Measurements from ENCODE around the gene TCOF1. TPM values are rescaled to one million over a fixed set of nuclear protein-coding genes. Genes with fewer than 3 reads are reported as not detected.

Gene TCOF1
- polyA plus RNA-seq, 3 donors from 2014 or later: 3.2 to 21.5 (median 3.5) TPM

DNA sequence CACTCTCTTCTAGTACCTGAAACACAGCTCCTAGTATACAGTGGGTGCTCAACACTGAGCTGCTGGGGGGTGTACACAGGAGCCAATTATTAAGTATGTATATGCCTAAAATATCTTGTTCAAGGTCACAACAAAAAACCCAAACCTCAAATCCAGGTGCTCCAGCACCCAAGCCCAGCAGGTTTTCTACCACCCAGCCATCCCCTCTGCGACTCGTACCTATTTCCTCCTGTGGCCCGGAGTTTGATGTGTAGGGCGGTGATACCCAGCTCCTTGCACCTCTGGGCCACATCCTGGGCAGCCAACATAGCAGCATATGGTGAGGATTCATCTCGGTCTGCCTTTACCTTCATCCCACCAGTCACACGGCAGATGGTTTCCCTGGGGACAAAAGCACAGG is 89.1 kb downstream of the TCOF1 start:
- H3K4me3 Mint-ChIP-seq: no peak overlapping the region
- peaks cover 26 to 50% (median 26%) of the 10 kb centered on the region in 3 donors for H3K36me3 Mint-ChIP-seq

DNA sequence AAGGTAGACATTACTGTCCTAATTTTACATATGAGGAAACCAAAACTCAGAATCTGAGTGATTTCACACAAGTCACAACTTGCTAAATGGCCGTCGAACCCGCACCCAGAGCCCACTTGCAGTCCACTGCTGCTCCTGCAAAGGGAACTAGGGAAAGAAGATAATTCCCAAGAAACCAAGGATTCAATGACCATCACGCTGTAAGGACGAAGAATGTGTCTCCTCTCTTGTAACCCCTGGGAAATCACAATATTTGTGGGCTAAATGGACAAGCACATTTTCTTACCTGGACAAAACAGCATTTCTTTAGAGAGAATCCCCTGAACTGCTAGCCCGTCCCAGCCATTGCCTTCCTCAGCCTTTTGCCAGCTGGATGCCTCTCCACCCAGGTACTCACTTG is 89.7 kb downstream of the TCOF1 start:
- H3K9me3 Mint-ChIP-seq: no peaks in the 10 kb centered on the region
- no peak for DNase-seq
- peaks cover 41 to 46% of the 10 kb centered on the region in 2 donors for H3K4me1 Mint-ChIP-seq
- H3K36me3 Mint-ChIP-seq: peaks cover 26 to 50% (median 26%) of the 10 kb centered on the region in 3 donors
- H3K27ac Mint-ChIP-seq: peak overlapping the region in 5 of 6 donors; percentile 45 to 100 (median 99)
- H3K4me3 Mint-ChIP-seq: peak overlapping the region in 3 of 5 donors; percentile 45 to 99 (median 91)
- peaks cover 0 to 10% (median 7%) of the 10 kb centered on the region in 3 donors for H3K27me3 Mint-ChIP-seq (ENCODE audit: low read depth in 3 of 3)

More for the DNA sequence above, 89.1 kb downstream of the TCOF1 start:
- Mint-ChIP-seq H3K27me3 (ENCODE audit: low read depth in 3 of 3) (peaks cover 0 to 10% (median 7%) of the 10 kb centered on the region in 3 donors), H3K9me3 (no peaks in the 10 kb centered on the region), H3K27ac (peak overlapping the region in 4 of 6 donors; percentile 42 to 81 (median 64)), H3K4me1 (peaks cover 41 to 46% of the 10 kb centered on the region in 2 donors)
- DNase-seq: no peak

DNA sequence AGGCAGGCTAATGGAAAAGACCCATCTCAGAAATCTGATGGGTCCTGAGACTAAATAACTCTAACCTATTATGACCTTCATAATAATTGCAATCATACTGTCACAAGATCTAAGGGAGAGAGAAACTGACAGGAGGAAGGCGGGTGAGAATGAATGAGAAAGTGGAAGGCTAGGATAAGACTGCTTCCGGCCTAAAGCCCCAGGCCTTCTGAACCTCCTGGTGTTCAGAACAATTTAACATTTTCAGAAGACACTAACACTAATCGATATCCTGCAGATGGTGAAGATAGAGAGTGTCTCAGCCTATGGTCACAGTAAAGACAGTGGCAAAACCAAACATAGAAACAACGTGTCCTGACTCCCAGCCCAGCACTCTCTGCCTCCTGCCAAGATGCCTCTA is 90.8 kb downstream of the TCOF1 start:
- H3K9me3 Mint-ChIP-seq: no peaks in the 10 kb centered on the region
- peaks cover 0 to 10% (median 7%) of the 10 kb centered on the region in 3 donors for H3K27me3 Mint-ChIP-seq (ENCODE audit: low read depth in 3 of 3)
- no peak for DNase-seq
- peak overlapping the region; percentile 99 to 100 (median 100) for H3K27ac Mint-ChIP-seq
- peaks cover 41 to 46% of the 10 kb centered on the region in 2 donors for H3K4me1 Mint-ChIP-seq
- H3K36me3 Mint-ChIP-seq: peaks cover 24 to 46% (median 24%) of the 10 kb centered on the region in 3 donors
- peak overlapping the region; percentile 91 to 100 (median 99) for H3K4me3 Mint-ChIP-seq

DNA sequence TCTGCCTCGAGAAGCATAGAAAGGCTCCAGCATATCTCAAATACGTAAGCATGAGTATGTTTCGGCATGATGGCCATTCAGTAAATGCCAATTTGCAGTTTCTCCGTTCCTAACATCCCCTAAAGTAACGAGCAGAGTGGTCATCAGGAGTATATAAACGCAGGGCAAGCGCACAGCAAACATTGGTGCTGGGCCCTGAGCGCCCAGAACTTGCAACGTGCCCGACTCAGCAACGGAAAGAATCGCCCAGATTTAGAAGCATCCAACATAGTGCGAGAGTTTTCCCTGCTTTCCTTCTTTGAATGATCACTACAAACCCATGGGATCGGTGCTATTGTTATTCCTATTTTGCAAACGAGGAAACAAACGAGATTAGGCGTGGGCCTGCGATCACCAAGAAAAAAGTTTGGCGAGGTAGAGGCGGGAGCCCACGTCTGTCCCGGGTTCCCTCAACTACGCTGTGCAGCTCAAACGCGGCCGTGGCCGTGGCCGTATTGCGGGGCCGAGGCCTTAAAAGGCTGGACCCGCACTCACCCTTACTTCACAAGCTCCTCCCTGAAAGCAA is 91.5 kb downstream of the TCOF1 start:
- peak in 1 of 3 donors; percentile 7 for DNase-seq
- H3K9me3 Mint-ChIP-seq: no peaks in the 10 kb centered on the region
- peaks cover 39 to 46% of the 10 kb centered on the region in 2 donors for H3K4me1 Mint-ChIP-seq

More for the DNA sequence above, 91.5 kb downstream of the TCOF1 start:
- Mint-ChIP-seq H3K27me3 (ENCODE audit: low read depth in 3 of 3) (peaks cover 0 to 10% (median 7%) of the 10 kb centered on the region in 3 donors), H3K27ac (peak overlapping the region; percentile 99 to 100 (median 100)), H3K4me3 (peak overlapping the region; percentile 91 to 100 (median 99)), H3K36me3 (peaks cover 18 to 39% (median 19%) of the 10 kb centered on the region in 3 donors)

Other genes with a start within 250 kb of the TCOF1 start
- gene PDGFRB, start 201.9 kb upstream of the TCOF1 start, polyA plus RNA-seq: 10 to 100 TPM in 1 of 3 donors, 1 to 10 TPM in 2; 6.4 to 18.9 (median 7.1) TPM
- gene CDX1, start 190.9 kb upstream of the TCOF1 start, polyA plus RNA-seq: not detected
- gene SLC6A7, start 167.6 kb upstream of the TCOF1 start, polyA plus RNA-seq: not detected
- not detected for gene CAMK2A, start 67.9 kb upstream of the TCOF1 start, polyA plus RNA-seq
- gene ARSI, start 54.8 kb upstream of the TCOF1 start, polyA plus RNA-seq: not detected
- gene CD74, start 55.2 kb downstream of the TCOF1 start, polyA plus RNA-seq: 1,000 to 10,000 TPM in 2 of 3 donors, 100 to 1,000 TPM in 1; 982 to 1,268 (median 1,061) TPM
- 1,000 to 10,000 TPM; 3,321 to 6,011 (median 3,509) TPM for gene RPS14, start 92.0 kb downstream of the TCOF1 start, polyA plus RNA-seq
- gene NDST1, start 150.4 kb downstream of the TCOF1 start, polyA plus RNA-seq: 1 to 10 TPM; 1.2 to 3.2 (median 1.4) TPM

All from immature natural killer cell (primary cell).